Spleen (tissue), 11 donors: ENCODE results near the gene CBFA2T2. TPM values are rescaled to one million over a fixed set of nuclear protein-coding genes. Genes with fewer than 3 reads are reported as not detected.

Experiments
- DNase-seq: peaks from one replicate; pipeline ENCODE4 v3.0.0-alpha.2; 2020
- H3K27ac ChIP-seq, 8 donors: fragments of 200-600 bp; sonication (generic) in 7 of 8; 1 replicate in 4 of 8; 2 replicates in 4 of 8; pipeline versions ENCODE4 v1.5.0 to v1.8.0; 2016 to 2021; ENCODE audit warnings: inconsistent platforms in 4 of 8, mild to moderate bottlenecking in 4 of 8, moderate library complexity in 1 of 8
- H3K27me3 ChIP-seq, 7 donors: fragments of 200-600 bp; sonication (generic) in 6 of 7; replicated peaks in 1 of 7; 1 replicate in 4 of 7; 2 replicates in 3 of 7; pipeline versions ENCODE4 v1.5.0 to v1.8.0; 2016 to 2021; ENCODE audit warnings: inconsistent platforms in 3 of 7, mild to moderate bottlenecking in 1 of 7
- H3K36me3 ChIP-seq, 6 donors: fragments of 200-600 bp; sonication (generic) in 5 of 6; 1 replicate in 4 of 6; 2 replicates in 2 of 6; pipeline versions ENCODE4 v1.5.0 to v1.8.0; 2016 to 2021; ENCODE audit warnings: inconsistent platforms in 2 of 6
- H3K4me1 ChIP-seq, 6 donors: fragments of 200-600 bp; sonication (generic) in 5 of 6; 1 replicate in 3 of 6; 2 replicates in 3 of 6; pipeline versions ENCODE4 v1.5.0 to v1.8.0; 2016 to 2021; ENCODE audit warnings: inconsistent platforms in 3 of 6
- H3K4me3 ChIP-seq, 8 donors: fragments of 200-600 bp; sonication (generic) in 7 of 8; 1 replicate in 4 of 8; 2 replicates in 4 of 8; pipeline versions ENCODE4 v1.5.0 to v1.8.0; 2016 to 2021; ENCODE audit warnings: inconsistent platforms in 4 of 8, mild to moderate bottlenecking in 4 of 8, moderate library complexity in 2 of 8
- H3K9me3 ChIP-seq, 8 donors: fragments of 200-600 bp; sonication (generic) in 7 of 8; 1 replicate in 4 of 8; 2 replicates in 4 of 8; pipeline versions ENCODE4 v1.5.0 to v1.8.0; 2016 to 2021; ENCODE audit warnings: inconsistent platforms in 4 of 8
- CTCF ChIP-seq, 11 experiments: fragments of 200-600 bp in 7 of 11; fragments of 450-650 bp in 4 of 11; sonication (generic) in 4 of 11; IDR thresholded peaks in 8 of 11; conservative IDR thresholded peaks in 3 of 11; 1 replicate in 7 of 11; 2 replicates in 4 of 11; pipeline versions ENCODE4 v1.4.0 to v1.8.0; 2016 to 2021; ENCODE audit warnings: antibody characterized with exemption in 11 of 11, inconsistent platforms in 4 of 11, mild to moderate bottlenecking in 1 of 11
- POLR2A ChIP-seq, 3 donors: fragments of 450-650 bp; IDR thresholded peaks; one replicate each; pipeline ENCODE4 v1.5.1; 2017; ENCODE audit warnings: antibody characterized with exemption in 3 of 3, mild to moderate bottlenecking in 1 of 3
- POLR2AphosphoS5 ChIP-seq, 3 donors: sonication (generic); formaldehyde crosslinking; IDR thresholded peaks; one replicate each; pipeline ENCODE4 v1.5.1; 2017; ENCODE audit warnings: antibody characterized with exemption in 3 of 3
- WGBS, 5 donors: extraction: QIAGEN DNeasy Blood & Tissue Kit in 3 of 5; methylation state at CpG; one replicate each; pipeline versions ENCODE4 v1.1.5 to v1.1.7; 2013 to 2018; 5-methylcytosine and 5-hydroxymethylcytosine counted together
- intact Hi-C: fragments of 100-400 bp; cut with DNase I; formaldehyde crosslinking; loops from one replicate; pipeline ENCODE4 v1.15.0; 2023; ENCODE audit warnings: low total_unique reads
- polyA plus RNA-seq, 3 donors: library from polyadenylated mRNA; stranded (reverse); fragments of 200-250 nt; gene quantifications; one replicate each; pipeline ENCODE4 v1.2.1, GENCODE V29; 2013
- total RNA-seq, 7 donors: library from RNA; depleted of rRNA in 3 of 7; stranded (reverse); fragments of >200 nt in 3 of 7; fragmentation: NEBNext Ultra II Directional in 4 of 7; extraction: Animal tissue kit (Norgen Biotek cat#: 25700) in 4 of 7; gene quantifications; one replicate each; pipeline versions ENCODE4 v1.1.0 to v1.2.1, GENCODE V29; 2016 to 2021
- donor health status: healthy with polysubstance abuse.
- donor health status: DM: no; HTN: no; CAD: no; lungs with moderate emphysema.
- donor health status: DM: no; HTN: no; CAD: no.
- donor health status: Bipolar disorder and iron deficiency.
- donor health status: healthy.
- donor health status: DM: no; HTN: no; CAD: no.
- donor health status: DM: yes; HTN: yes; CAD: no.

CBFA2T2 gene
- total and polyA plus RNA-seq, 10 donors, result 3.3 to 25.4 (median 17.8) TPM

DNA sequence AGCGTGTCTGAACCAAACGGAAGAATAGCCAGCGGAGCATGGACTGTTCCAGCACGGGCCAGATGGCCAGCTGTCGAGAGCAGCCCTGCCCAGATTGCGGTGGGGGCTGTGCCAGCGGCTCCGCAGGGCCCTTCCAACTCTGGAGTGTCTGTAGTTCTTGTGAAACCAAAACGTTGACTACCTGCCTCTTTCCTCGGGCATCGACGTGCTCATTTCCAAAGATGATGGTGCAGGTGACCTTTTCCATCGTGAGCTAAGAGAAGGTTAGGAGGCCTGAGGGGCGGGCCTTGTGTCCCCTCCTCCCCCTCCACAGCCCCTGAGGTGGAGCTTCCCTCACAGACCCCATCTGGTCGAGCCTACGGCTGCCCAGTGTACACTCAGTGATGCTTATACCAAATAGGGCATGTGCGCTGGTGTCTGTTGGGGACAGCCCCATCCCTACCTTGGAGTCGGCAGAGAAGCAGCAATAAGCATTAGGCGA is 159.3 kb downstream of the CBFA2T2 start:
- Histone ChIP-seq H3K9me3 (no peaks in the 10 kb centered on the region), H3K27me3 (no peaks in the 10 kb centered on the region), H3K4me3 (no peak overlapping the region), H3K4me1 (peaks cover 0 to 39% (median 17%) of the 10 kb centered on the region in 6 donors), H3K27ac (no peak overlapping the region), H3K36me3 (peaks cover 0 to 45% (median 21%) of the 10 kb centered on the region in 6 donors)
- peak; percentile 68 for DNase-seq
- TF ChIP-seq POLR2AphosphoS5 (IDR thresholded peaks at IDR 0.05) (peak in 2 of 3 donors; percentile 19 to 41), CTCF (IDR thresholded peaks at IDR 0.05 in 8 of 11, conservative IDR thresholded peaks at IDR 0.05 in 3 of 11) (no peak), POLR2A (IDR thresholded peaks at IDR 0.05) (no peak)
- intact Hi-C loops, result no loop called here
- WGBS, 5 donors, result 64 to 86% (median 81%) methylated on average over 18 to 19 of the region's 19 CpGs

- Histone ChIP-seq H3K27me3 (no peaks in the 10 kb centered on the region), H3K4me3 (no peak overlapping the region), H3K36me3 (peaks cover 0 to 35% (median 11%) of the 10 kb centered on the region in 6 donors), H3K9me3 (no peaks in the 10 kb centered on the region), H3K4me1 (peaks cover 0 to 39% (median 17%) of the 10 kb centered on the region in 6 donors), H3K27ac (no peak overlapping the region)
- TF ChIP-seq POLR2AphosphoS5 (IDR thresholded peaks at IDR 0.05) (no peak), CTCF (IDR thresholded peaks at IDR 0.05 in 8 of 11, conservative IDR thresholded peaks at IDR 0.05 in 3 of 11) (no peak), POLR2A (IDR thresholded peaks at IDR 0.05) (no peak)
- 90 to 94% (median 93%) methylated on average over 11 of the region's 11 CpGs for WGBS, 5 donors
- intact Hi-C loops, result loop anchor here (5.0 kb wide), 1 partner anchor 193 kb away; no protein-coding TSS in a partner anchor
- peak; percentile 54 for DNase-seq
Observed at GRCh38 chr20:33650111-33650752, 160.3 kb downstream of the CBFA2T2 start.

- H3K36me3 ChIP-seq, result peaks cover 0 to 28% (median 3%) of the 10 kb centered on the region in 6 donors
- DNase-seq, result peak; percentile 25
- no peaks in the 10 kb centered on the region for H3K9me3 ChIP-seq
- no peak for TF ChIP-seq POLR2AphosphoS5 (IDR thresholded peaks at IDR 0.05)
- TF ChIP-seq CTCF (IDR thresholded peaks at IDR 0.05 in 8 of 11, conservative IDR thresholded peaks at IDR 0.05 in 3 of 11), result no peak
- TF ChIP-seq POLR2A (IDR thresholded peaks at IDR 0.05), result no peak
- H3K4me3 ChIP-seq, result no peak overlapping the region
- peaks cover 0 to 39% (median 17%) of the 10 kb centered on the region in 6 donors for H3K4me1 ChIP-seq
- 89 to 91% (median 89%) methylated on average over 10 of the region's 10 CpGs for WGBS, 5 donors
- H3K27ac ChIP-seq, result no peak overlapping the region
- intact Hi-C loops, result loop anchor here (5.0 kb wide), 1 partner anchor 194 kb away; no protein-coding TSS in a partner anchor
- no peaks in the 10 kb centered on the region for H3K27me3 ChIP-seq
Observed at GRCh38 chr20:33650753-33651561, 161.1 kb downstream of the CBFA2T2 start.
